ENCODE results near the gene XYLT1.

The XYLT1 gene

DNA sequence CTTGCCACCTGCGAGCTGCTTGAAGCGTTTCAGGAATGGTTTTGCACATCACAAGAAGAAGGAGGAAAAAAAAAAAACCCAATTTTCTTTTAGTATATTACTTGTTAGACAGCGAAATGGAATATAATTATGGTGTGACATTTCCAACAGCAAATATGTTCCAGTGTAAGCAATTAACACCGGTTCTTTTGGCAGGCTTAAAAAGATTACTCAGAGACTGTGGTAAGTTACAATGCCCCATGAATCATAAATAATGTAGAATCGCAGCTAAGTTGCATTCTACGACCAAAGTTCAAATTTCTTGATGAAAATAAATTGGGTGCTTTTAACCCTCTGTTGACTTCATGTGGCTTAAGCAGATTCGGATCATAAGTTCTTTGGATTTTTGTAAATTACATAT, 245.2 kb downstream of the XYLT1 start:
- Histone ChIP-seq H3K4me3 (ENCODE audit: low read depth, low read length) (no peak overlapping the region), H3K4me1 (ENCODE audit: control insufficient read depth, insufficient read depth, low read length) (no peaks in the 10 kb centered on the region), H3K27ac (ENCODE audit: extremely low read depth, low read depth, low read length) (no peak overlapping the region), H3K9me3 (ENCODE audit: control insufficient read depth, insufficient read depth, low read depth, low read length) (no peaks in the 10 kb centered on the region), H3K36me3 (ENCODE audit: control insufficient read depth in 2 of 2, insufficient read depth in 1 of 2, low read length in 2 of 2) (no peaks in the 10 kb centered on the region)
- no peak for TF ChIP-seq OSR2 (tag by site-specific recombination; IDR thresholded peaks at IDR 0.05)
- no peak for TF ChIP-seq KLF1 (tag by site-specific recombination; IDR thresholded peaks at IDR 0.05)
- no peak for TF ChIP-seq KLF17 (tag by site-specific recombination; IDR thresholded peaks at IDR 0.05)
- TF ChIP-seq BCL6B (tag by site-specific recombination; IDR thresholded peaks at IDR 0.05): no peak
- TF ChIP-seq ZNF629 (tag by site-specific recombination; IDR thresholded peaks at IDR 0.05): no peak
- TF ChIP-seq, protein P1, sequence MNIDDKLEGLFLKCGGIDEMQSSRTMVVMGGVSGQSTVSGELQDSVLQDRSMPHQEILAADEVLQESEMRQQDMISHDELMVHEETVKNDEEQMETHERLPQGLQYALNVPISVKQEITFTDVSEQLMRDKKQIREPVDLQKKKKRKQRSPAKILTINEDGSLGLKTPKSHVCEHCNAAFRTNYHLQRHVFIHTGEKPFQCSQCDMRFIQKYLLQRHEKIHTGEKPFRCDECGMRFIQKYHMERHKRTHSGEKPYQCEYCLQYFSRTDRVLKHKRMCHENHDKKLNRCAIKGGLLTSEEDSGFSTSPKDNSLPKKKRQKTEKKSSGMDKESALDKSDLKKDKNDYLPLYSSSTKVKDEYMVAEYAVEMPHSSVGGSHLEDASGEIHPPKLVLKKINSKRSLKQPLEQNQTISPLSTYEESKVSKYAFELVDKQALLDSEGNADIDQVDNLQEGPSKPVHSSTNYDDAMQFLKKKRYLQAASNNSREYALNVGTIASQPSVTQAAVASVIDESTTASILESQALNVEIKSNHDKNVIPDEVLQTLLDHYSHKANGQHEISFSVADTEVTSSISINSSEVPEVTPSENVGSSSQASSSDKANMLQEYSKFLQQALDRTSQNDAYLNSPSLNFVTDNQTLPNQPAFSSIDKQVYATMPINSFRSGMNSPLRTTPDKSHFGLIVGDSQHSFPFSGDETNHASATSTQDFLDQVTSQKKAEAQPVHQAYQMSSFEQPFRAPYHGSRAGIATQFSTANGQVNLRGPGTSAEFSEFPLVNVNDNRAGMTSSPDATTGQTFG (tag by site-specific recombination; IDR thresholded peaks at IDR 0.05; ENCODE audit: borderline replicate concordance): no peak
- no peak for TF ChIP-seq ZNF221 (tag by site-specific recombination; IDR thresholded peaks at IDR 0.05; ENCODE audit: borderline replicate concordance)
- no peak for TF ChIP-seq GFI1B (tag by site-specific recombination; IDR thresholded peaks at IDR 0.05)
- no peak for TF ChIP-seq ZFP41 (tag by site-specific recombination; IDR thresholded peaks at IDR 0.05; ENCODE audit: borderline replicate concordance)
- no peak for TF ChIP-seq ZNF837 (tag by site-specific recombination; IDR thresholded peaks at IDR 0.05)
- TF ChIP-seq, protein P2, sequence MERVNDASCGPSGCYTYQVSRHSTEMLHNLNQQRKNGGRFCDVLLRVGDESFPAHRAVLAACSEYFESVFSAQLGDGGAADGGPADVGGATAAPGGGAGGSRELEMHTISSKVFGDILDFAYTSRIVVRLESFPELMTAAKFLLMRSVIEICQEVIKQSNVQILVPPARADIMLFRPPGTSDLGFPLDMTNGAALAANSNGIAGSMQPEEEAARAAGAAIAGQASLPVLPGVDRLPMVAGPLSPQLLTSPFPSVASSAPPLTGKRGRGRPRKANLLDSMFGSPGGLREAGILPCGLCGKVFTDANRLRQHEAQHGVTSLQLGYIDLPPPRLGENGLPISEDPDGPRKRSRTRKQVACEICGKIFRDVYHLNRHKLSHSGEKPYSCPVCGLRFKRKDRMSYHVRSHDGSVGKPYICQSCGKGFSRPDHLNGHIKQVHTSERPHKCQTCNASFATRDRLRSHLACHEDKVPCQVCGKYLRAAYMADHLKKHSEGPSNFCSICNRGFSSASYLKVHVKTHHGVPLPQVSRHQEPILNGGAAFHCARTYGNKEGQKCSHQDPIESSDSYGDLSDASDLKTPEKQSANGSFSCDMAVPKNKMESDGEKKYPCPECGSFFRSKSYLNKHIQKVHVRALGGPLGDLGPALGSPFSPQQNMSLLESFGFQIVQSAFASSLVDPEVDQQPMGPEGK (tag by site-specific recombination; IDR thresholded peaks at IDR 0.05): no peak
- no peak for TF ChIP-seq ZNF701 (tag by site-specific recombination; IDR thresholded peaks at IDR 0.05)
- TF ChIP-seq MZF1 (tag by site-specific recombination; IDR thresholded peaks at IDR 0.05; ENCODE audit: borderline replicate concordance): no peak
- TF ChIP-seq SCRT1 (tag by site-specific recombination; IDR thresholded peaks at IDR 0.05; ENCODE audit: borderline replicate concordance): no peak
- TF ChIP-seq ZNF266 (tag by site-specific recombination; IDR thresholded peaks at IDR 0.05; ENCODE audit: low read depth): no peak
- TF ChIP-seq ZNF157 (tag by site-specific recombination; IDR thresholded peaks at IDR 0.05): no peak
- TF ChIP-seq ZSCAN16 (tag by site-specific recombination; IDR thresholded peaks at IDR 0.05): no peak
- TF ChIP-seq ZNF549 (tag by site-specific recombination; IDR thresholded peaks at IDR 0.05): no peak
- POLR2A ChIA-PET: no interaction called here
- CTCF ChIA-PET: no interaction called here

- H3K36me3 ChIP-seq (ENCODE audit: control insufficient read depth in 2 of 2, insufficient read depth in 1 of 2, low read length in 2 of 2): no peaks in the 10 kb centered on the region
- H3K27ac ChIP-seq (ENCODE audit: extremely low read depth, low read depth, low read length): no peak overlapping the region
- no peaks in the 10 kb centered on the region for H3K9me3 ChIP-seq (ENCODE audit: control insufficient read depth, insufficient read depth, low read depth, low read length)
- ChIA-PET CTCF (no interaction called here), POLR2A (no interaction called here)
- no peak overlapping the region for H3K4me3 ChIP-seq (ENCODE audit: low read depth, low read length)
- no peaks in the 10 kb centered on the region for H3K4me1 ChIP-seq (ENCODE audit: control insufficient read depth, insufficient read depth, low read length)
- TF ChIP-seq ZNF600 (tag by site-specific recombination; IDR thresholded peaks at IDR 0.05): no peak
- no peak for TF ChIP-seq BCL11B (tag by site-specific recombination; IDR thresholded peaks at IDR 0.05; ENCODE audit: low read depth)
- TF ChIP-seq, protein P3, sequence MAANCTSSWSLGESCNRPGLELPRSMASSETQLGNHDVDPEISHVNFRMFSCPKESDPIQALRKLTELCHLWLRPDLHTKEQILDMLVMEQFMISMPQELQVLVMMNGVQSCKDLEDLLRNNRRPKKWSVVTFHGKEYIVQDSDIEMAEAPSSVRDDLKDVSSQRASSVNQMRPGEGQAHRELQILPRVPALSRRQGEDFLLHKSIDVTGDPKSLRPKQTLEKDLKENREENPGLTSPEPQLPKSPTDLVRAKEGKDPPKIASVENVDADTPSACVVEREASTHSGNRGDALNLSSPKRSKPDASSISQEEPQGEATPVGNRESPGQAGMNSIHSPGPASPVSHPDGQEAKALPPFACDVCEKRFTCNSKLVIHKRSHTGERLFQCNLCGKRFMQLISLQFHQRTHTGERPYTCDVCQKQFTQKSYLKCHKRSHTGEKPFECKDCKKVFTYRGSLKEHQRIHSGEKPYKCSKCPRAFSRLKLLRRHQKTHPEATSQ (tag by site-specific recombination; IDR thresholded peaks at IDR 0.05): no peak
- TF ChIP-seq, protein P4, sequence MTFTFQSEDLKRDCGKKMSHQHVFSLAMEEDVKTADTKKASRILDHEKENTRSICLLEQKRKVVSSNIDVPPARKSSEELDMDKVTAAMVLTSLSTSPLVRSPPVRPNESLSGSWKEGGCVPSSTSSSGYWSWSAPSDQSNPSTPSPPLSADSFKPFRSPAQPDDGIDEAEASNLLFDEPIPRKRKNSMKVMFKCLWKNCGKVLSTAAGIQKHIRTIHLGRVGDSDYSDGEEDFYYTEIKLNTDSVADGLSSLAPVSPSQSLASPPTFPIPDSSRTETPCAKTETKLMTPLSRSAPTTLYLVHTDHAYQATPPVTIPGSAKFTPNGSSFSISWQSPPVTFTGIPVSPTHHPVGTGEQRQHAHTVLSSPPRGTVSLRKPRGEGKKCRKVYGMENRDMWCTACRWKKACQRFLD (tag by site-specific recombination; IDR thresholded peaks at IDR 0.05): no peak
- TF ChIP-seq ZNF571 (tag by site-specific recombination; IDR thresholded peaks at IDR 0.05): no peak
- TF ChIP-seq, protein P5, sequence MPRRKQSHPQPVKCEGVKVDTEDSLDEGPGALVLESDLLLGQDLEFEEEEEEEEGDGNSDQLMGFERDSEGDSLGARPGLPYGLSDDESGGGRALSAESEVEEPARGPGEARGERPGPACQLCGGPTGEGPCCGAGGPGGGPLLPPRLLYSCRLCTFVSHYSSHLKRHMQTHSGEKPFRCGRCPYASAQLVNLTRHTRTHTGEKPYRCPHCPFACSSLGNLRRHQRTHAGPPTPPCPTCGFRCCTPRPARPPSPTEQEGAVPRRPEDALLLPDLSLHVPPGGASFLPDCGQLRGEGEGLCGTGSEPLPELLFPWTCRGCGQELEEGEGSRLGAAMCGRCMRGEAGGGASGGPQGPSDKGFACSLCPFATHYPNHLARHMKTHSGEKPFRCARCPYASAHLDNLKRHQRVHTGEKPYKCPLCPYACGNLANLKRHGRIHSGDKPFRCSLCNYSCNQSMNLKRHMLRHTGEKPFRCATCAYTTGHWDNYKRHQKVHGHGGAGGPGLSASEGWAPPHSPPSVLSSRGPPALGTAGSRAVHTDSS (tag by site-specific recombination; IDR thresholded peaks at IDR 0.05): no peak
- no peak for TF ChIP-seq KLF7 (tag by site-specific recombination; IDR thresholded peaks at IDR 0.05; ENCODE audit: borderline replicate concordance)
- TF ChIP-seq ZNF830 (tag by site-specific recombination; IDR thresholded peaks at IDR 0.05; ENCODE audit: low read depth): no peak
Measured at GRCh38 chr16:17224879-17225281, 245.9 kb downstream of the XYLT1 start.

Measured in HEK293 (cell line).